Measurements from ENCODE around the gene VAMP5.

DNA sequence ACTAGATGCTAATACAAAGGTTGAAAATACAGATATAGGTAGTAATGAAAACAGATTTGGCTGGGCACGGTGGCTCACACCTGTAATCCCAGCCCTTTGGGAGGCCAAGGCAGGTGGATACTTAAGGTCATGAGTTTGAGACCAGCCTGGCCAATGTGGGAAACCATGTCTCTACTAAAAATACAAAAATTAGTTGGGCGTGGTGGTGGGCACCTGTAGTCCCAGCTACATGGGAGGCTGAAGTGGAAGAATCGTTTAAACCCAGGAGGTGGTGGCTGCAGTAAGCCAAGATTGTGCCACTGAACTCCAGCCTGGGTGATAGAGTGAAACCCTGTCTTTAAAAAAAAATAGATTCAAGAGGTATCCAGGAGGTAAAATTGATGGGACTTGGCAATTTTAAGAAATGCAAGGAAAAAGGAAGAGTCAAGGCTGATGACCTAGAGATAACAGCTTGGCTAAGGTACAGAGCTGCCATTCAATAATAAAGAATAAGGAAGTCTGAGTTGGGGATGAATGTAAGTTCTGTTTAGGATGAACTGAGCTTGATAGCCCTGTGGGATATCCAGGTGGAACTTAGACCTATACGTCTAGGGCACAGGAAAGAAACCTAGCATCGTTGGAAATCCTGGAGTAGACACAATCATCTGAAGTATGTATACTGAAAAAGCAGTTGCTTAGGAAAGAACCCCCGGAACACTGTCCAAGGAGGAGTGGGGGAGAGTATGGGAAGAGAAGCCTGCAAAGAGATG, 36.2 kb upstream of the VAMP5 start:
- TF ChIP-seq POLR2AphosphoS5 (IDR thresholded peaks at IDR 0.05; ENCODE audit: low read depth, low read length) (0 out of 2 replicates have a peak, but pooled peaks have one; percentile 2), EZH2 (IDR thresholded peaks at IDR 0.05) (no peak), REST (IDR thresholded peaks at IDR 0.05; ENCODE audit: low read depth) (no peak)
- TF ChIP-seq, protein P1, sequence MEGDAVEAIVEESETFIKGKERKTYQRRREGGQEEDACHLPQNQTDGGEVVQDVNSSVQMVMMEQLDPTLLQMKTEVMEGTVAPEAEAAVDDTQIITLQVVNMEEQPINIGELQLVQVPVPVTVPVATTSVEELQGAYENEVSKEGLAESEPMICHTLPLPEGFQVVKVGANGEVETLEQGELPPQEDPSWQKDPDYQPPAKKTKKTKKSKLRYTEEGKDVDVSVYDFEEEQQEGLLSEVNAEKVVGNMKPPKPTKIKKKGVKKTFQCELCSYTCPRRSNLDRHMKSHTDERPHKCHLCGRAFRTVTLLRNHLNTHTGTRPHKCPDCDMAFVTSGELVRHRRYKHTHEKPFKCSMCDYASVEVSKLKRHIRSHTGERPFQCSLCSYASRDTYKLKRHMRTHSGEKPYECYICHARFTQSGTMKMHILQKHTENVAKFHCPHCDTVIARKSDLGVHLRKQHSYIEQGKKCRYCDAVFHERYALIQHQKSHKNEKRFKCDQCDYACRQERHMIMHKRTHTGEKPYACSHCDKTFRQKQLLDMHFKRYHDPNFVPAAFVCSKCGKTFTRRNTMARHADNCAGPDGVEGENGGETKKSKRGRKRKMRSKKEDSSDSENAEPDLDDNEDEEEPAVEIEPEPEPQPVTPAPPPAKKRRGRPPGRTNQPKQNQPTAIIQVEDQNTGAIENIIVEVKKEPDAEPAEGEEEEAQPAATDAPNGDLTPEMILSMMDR (IDR thresholded peaks at IDR 0.05 in 2 of 3, conservative IDR thresholded peaks at IDR 0.05 in 1 of 3; ENCODE audit: borderline replicate concordance in 1 of 3, insufficient read depth in 1 of 3, low read depth in 2 of 3, low read length in 2 of 3): no peak

Data from HCT116 (cell line).